IPS-15b (cell line): Measurements from ENCODE around the gene ZNF669.

Source experiments
- H3K27me3 ChIP-seq: one replicate; pipeline ENCODE4 v1.6.1; 2013; ENCODE audit warnings: low read length; ENCODE audit not compliant: control insufficient read depth, insufficient read depth
- H3K36me3 ChIP-seq: one replicate; pipeline ENCODE4 v1.6.1; 2013; ENCODE audit warnings: low read length; ENCODE audit not compliant: control insufficient read depth, insufficient read depth
- H3K4me1 ChIP-seq: one replicate; pipeline ENCODE4 v1.6.1; 2013; ENCODE audit warnings: mild to moderate bottlenecking, low read length; ENCODE audit not compliant: control insufficient read depth, insufficient read depth
- H3K4me3 ChIP-seq: one replicate; pipeline ENCODE4 v1.5.1; 2013; ENCODE audit warnings: low read depth, low read length
- H3K9ac ChIP-seq: one replicate; pipeline ENCODE4 v1.6.1; 2013; ENCODE audit warnings: low read depth, mild to moderate bottlenecking, low read length
- H3K9me3 ChIP-seq: one replicate; pipeline ENCODE4 v1.6.1; 2013; ENCODE audit warnings: mild to moderate bottlenecking, low read length; ENCODE audit not compliant: control insufficient read depth, insufficient read depth

ZNF669 gene

GRCh38 chr1:247107694-247108093 lies 3.5 kb upstream of the ZNF669 start:
- H3K4me3 ChIP-seq: no peak overlapping the region
- H3K9me3 ChIP-seq: no peaks in the 10 kb centered on the region
- peaks cover 14% of the 10 kb centered on the region for H3K4me1 ChIP-seq
- no peak overlapping the region for H3K9ac ChIP-seq
- peaks cover 19% of the 10 kb centered on the region for H3K27me3 ChIP-seq
- no peaks in the 10 kb centered on the region for H3K36me3 ChIP-seq

- H3K4me3 ChIP-seq: no peak overlapping the region
- H3K36me3 ChIP-seq: peaks cover 1% of the 10 kb centered on the region
- no peak overlapping the region for H3K9ac ChIP-seq
- peaks cover 12% of the 10 kb centered on the region for H3K4me1 ChIP-seq
- H3K27me3 ChIP-seq: peaks cover 12% of the 10 kb centered on the region
- H3K9me3 ChIP-seq: no peaks in the 10 kb centered on the region
These were observed 1.8 kb upstream of the ZNF669 start for GRCh38 chr1:247105966-247106365.

GRCh38 chr1:247104965-247105364 lies 809 bp upstream of the ZNF669 start:
- no peaks in the 10 kb centered on the region for H3K9me3 ChIP-seq
- H3K36me3 ChIP-seq: peaks cover 9% of the 10 kb centered on the region
- peaks cover 12% of the 10 kb centered on the region for H3K4me1 ChIP-seq
- no peak overlapping the region for H3K9ac ChIP-seq
- H3K27me3 ChIP-seq: peaks cover 5% of the 10 kb centered on the region
- peak overlapping the region; percentile 100 for H3K4me3 ChIP-seq

GRCh38 chr1:247102381-247102780 lies 1.8 kb downstream of the ZNF669 start:
- H3K27me3 ChIP-seq: no peaks in the 10 kb centered on the region
- peak overlapping the region; percentile 100 for H3K4me3 ChIP-seq
- H3K9me3 ChIP-seq: no peaks in the 10 kb centered on the region
- H3K36me3 ChIP-seq: peaks cover 9% of the 10 kb centered on the region
- H3K9ac ChIP-seq: no peak overlapping the region
- peaks cover 12% of the 10 kb centered on the region for H3K4me1 ChIP-seq

GRCh38 chr1:247100676-247101279 lies 3.4 kb downstream of the ZNF669 start:
- H3K27me3 ChIP-seq: no peaks in the 10 kb centered on the region
- H3K4me1 ChIP-seq: peaks cover 7% of the 10 kb centered on the region
- H3K9ac ChIP-seq: no peak overlapping the region
- no peak overlapping the region for H3K4me3 ChIP-seq
- peaks cover 9% of the 10 kb centered on the region for H3K36me3 ChIP-seq
- no peaks in the 10 kb centered on the region for H3K9me3 ChIP-seq

GRCh38 chr1:247096958-247097357 lies 7.2 kb downstream of the ZNF669 start:
- H3K36me3 ChIP-seq: peaks cover 9% of the 10 kb centered on the region
- no peaks in the 10 kb centered on the region for H3K27me3 ChIP-seq
- no peaks in the 10 kb centered on the region for H3K4me1 ChIP-seq
- H3K9ac ChIP-seq: no peak overlapping the region
- no peaks in the 10 kb centered on the region for H3K9me3 ChIP-seq
- H3K4me3 ChIP-seq: no peak overlapping the region

GRCh38 chr1:247096544-247096943 lies 7.6 kb downstream of the ZNF669 start:
- H3K4me1 ChIP-seq: no peaks in the 10 kb centered on the region
- peaks cover 9% of the 10 kb centered on the region for H3K36me3 ChIP-seq
- H3K4me3 ChIP-seq: no peak overlapping the region
- no peaks in the 10 kb centered on the region for H3K27me3 ChIP-seq
- H3K9me3 ChIP-seq: no peaks in the 10 kb centered on the region
- H3K9ac ChIP-seq: no peak overlapping the region

GRCh38 chr1:247096112-247096511 lies 8.0 kb downstream of the ZNF669 start:
- Histone ChIP-seq H3K9ac (no peak overlapping the region), H3K4me3 (no peak overlapping the region), H3K36me3 (peaks cover 9% of the 10 kb centered on the region), H3K4me1 (no peaks in the 10 kb centered on the region), H3K27me3 (no peaks in the 10 kb centered on the region), H3K9me3 (no peaks in the 10 kb centered on the region)

GRCh38 chr1:247090455-247090854 lies 13.7 kb downstream of the ZNF669 start:
- peaks cover 3% of the 10 kb centered on the region for H3K4me1 ChIP-seq
- H3K36me3 ChIP-seq: no peaks in the 10 kb centered on the region
- H3K9me3 ChIP-seq: no peaks in the 10 kb centered on the region
- no peak overlapping the region for H3K4me3 ChIP-seq
- no peak overlapping the region for H3K9ac ChIP-seq
- no peaks in the 10 kb centered on the region for H3K27me3 ChIP-seq

- H3K4me1 ChIP-seq: peaks cover 3% of the 10 kb centered on the region
- no peak overlapping the region for H3K9ac ChIP-seq
- no peak overlapping the region for H3K4me3 ChIP-seq
- H3K9me3 ChIP-seq: no peaks in the 10 kb centered on the region
- H3K36me3 ChIP-seq: no peaks in the 10 kb centered on the region
- no peaks in the 10 kb centered on the region for H3K27me3 ChIP-seq
These were observed 14.4 kb downstream of the ZNF669 start for GRCh38 chr1:247089616-247090375.

GRCh38 chr1:247088967-247089366 lies 15.2 kb downstream of the ZNF669 start:
- no peaks in the 10 kb centered on the region for H3K27me3 ChIP-seq
- no peaks in the 10 kb centered on the region for H3K9me3 ChIP-seq
- no peak overlapping the region for H3K9ac ChIP-seq
- H3K4me3 ChIP-seq: no peak overlapping the region
- peaks cover 3% of the 10 kb centered on the region for H3K4me1 ChIP-seq
- H3K36me3 ChIP-seq: no peaks in the 10 kb centered on the region

- Histone ChIP-seq H3K9me3 (no peaks in the 10 kb centered on the region), H3K9ac (no peak overlapping the region), H3K4me1 (peaks cover 3% of the 10 kb centered on the region), H3K4me3 (no peak overlapping the region), H3K27me3 (no peaks in the 10 kb centered on the region), H3K36me3 (no peaks in the 10 kb centered on the region)
These were observed 16.9 kb downstream of the ZNF669 start for GRCh38 chr1:247087256-247087655.
